ENCODE data around the gene CPT1C. TPM values are rescaled to one million over a fixed set of nuclear protein-coding genes. Genes with fewer than 3 reads are reported as not detected.

CPT1C gene
- total RNA-seq, 2 experiments from 2014 or later, result 0.47 to 0.59 TPM

- Histone ChIP-seq H3K36me3 (ENCODE audit: insufficient read depth, low read length) (no peaks in the 10 kb centered on the region), H3K4me3 (ENCODE audit: low read length) (no peak overlapping the region), H3K9me3 (ENCODE audit: control insufficient read depth in 1 of 2, insufficient read depth in 1 of 2, low read length in 2 of 2) (peaks cover 0 to 2% of the 10 kb centered on the region in 2 experiments), H3K4me1 (ENCODE audit: insufficient read depth, low read length) (peaks cover 10% of the 10 kb centered on the region), H3K27ac (ENCODE audit: low read depth in 1 of 2, low read length in 2 of 2) (no peak overlapping the region), H3K27me3 (ENCODE audit: control insufficient read depth in 1 of 2, insufficient read depth in 2 of 2, low read length in 2 of 2) (peaks cover 6 to 9% of the 10 kb centered on the region in 2 experiments)
- Mint-ChIP-seq H3K9me3 (no peaks in the 10 kb centered on the region), H3K27me3 (peaks cover 19% of the 10 kb centered on the region), H3K36me3 (ENCODE audit: low read depth) (no peaks in the 10 kb centered on the region), H3K4me1 (ENCODE audit: low read depth) (peaks cover 5% of the 10 kb centered on the region), H3K4me3 (no peak overlapping the region), H3K27ac (no peak overlapping the region)
- CTCF ChIA-PET, result no interaction called here
- POLR2A ChIA-PET, result no interaction called here
- ATAC-seq (ENCODE audit: poor library complexity) (no peak), DNase-seq (no peak)
- intact Hi-C loops (cut with DNase I, micrococcal nuclease), result no loop called here
- TF ChIP-seq CTCF (IDR thresholded peaks at IDR 0.05), result no peak
Measured at GRCh38 chr19:49696115-49696514, 5.2 kb downstream of the CPT1C start.

GRCh38 chr19:49696865-49697264, 5.9 kb downstream of the CPT1C start:
- H3K4me1 ChIP-seq (ENCODE audit: insufficient read depth, low read length), result peaks cover 3% of the 10 kb centered on the region
- H3K4me3 ChIP-seq (ENCODE audit: low read length), result no peak overlapping the region
- Mint-ChIP-seq H3K4me1 (ENCODE audit: low read depth) (no peaks in the 10 kb centered on the region), H3K9me3 (no peaks in the 10 kb centered on the region), H3K4me3 (no peak overlapping the region), H3K36me3 (ENCODE audit: low read depth) (no peaks in the 10 kb centered on the region), H3K27ac (no peak overlapping the region), H3K27me3 (peaks cover 13% of the 10 kb centered on the region)
- CTCF ChIA-PET, result no interaction called here
- DNase-seq (no peak), ATAC-seq (ENCODE audit: poor library complexity) (no peak)
- H3K27ac ChIP-seq (ENCODE audit: low read depth in 1 of 2, low read length in 2 of 2), result no peak overlapping the region
- H3K36me3 ChIP-seq (ENCODE audit: insufficient read depth, low read length), result no peaks in the 10 kb centered on the region
- no peaks in the 10 kb centered on the region for H3K9me3 ChIP-seq (ENCODE audit: control insufficient read depth in 1 of 2, insufficient read depth in 1 of 2, low read length in 2 of 2)
- intact Hi-C loops (cut with DNase I, micrococcal nuclease), result no loop called here
- no peak for TF ChIP-seq CTCF (IDR thresholded peaks at IDR 0.05)
- POLR2A ChIA-PET, result no interaction called here
- peaks cover 0 to 3% of the 10 kb centered on the region in 2 experiments for H3K27me3 ChIP-seq (ENCODE audit: control insufficient read depth in 1 of 2, insufficient read depth in 2 of 2, low read length in 2 of 2)

- intact Hi-C loops (cut with DNase I, micrococcal nuclease), result no loop called here
- TF ChIP-seq CTCF (IDR thresholded peaks at IDR 0.05), result no peak
- ChIA-PET CTCF (no interaction called here), POLR2A (no interaction called here)
- DNase-seq, result no peak
- H3K4me3 Mint-ChIP-seq, result no peak overlapping the region
- no peak overlapping the region for H3K27ac ChIP-seq (ENCODE audit: low read depth in 1 of 2, low read length in 2 of 2)
- no peaks in the 10 kb centered on the region for H3K36me3 Mint-ChIP-seq (ENCODE audit: low read depth)
- H3K27ac Mint-ChIP-seq, result no peak overlapping the region
- no peaks in the 10 kb centered on the region for H3K4me1 ChIP-seq (ENCODE audit: insufficient read depth, low read length)
- no peaks in the 10 kb centered on the region for H3K4me1 Mint-ChIP-seq (ENCODE audit: low read depth)
- no peaks in the 10 kb centered on the region for H3K9me3 ChIP-seq (ENCODE audit: control insufficient read depth in 1 of 2, insufficient read depth in 1 of 2, low read length in 2 of 2)
- no peak overlapping the region for H3K4me3 ChIP-seq (ENCODE audit: low read length)
- H3K36me3 ChIP-seq (ENCODE audit: insufficient read depth, low read length), result no peaks in the 10 kb centered on the region
- no peaks in the 10 kb centered on the region for H3K9me3 Mint-ChIP-seq
- H3K27me3 Mint-ChIP-seq, result peaks cover 11% of the 10 kb centered on the region
- peaks cover 0 to 4% of the 10 kb centered on the region in 2 experiments for H3K27me3 ChIP-seq (ENCODE audit: control insufficient read depth in 1 of 2, insufficient read depth in 2 of 2, low read length in 2 of 2)
- ATAC-seq (ENCODE audit: poor library complexity), result no peak
Measured at GRCh38 chr19:49699364-49699763, 8.4 kb downstream of the CPT1C start.

Data from CD4-positive, alpha-beta T cell (primary cell).